ENCODE measurements around the gene LRG1.

The LRG1 gene

GRCh38 chr19:4503825-4504170, 36.0 kb downstream of the LRG1 start:
- no peak for DNase-seq (ENCODE audit: low read depth in 2 of 2)
- H3K4me3 ChIP-seq (replicated peaks in 1 of 2; ENCODE audit: low read depth in 2 of 2, low read length in 2 of 2), result no peak overlapping the region
- no peak for TF ChIP-seq CTCF (IDR thresholded peaks at IDR 0.05; ENCODE audit: low read depth, low read length)

- no peak for DNase-seq (ENCODE audit: low read depth in 2 of 2)
- H3K4me3 ChIP-seq (replicated peaks in 1 of 2; ENCODE audit: low read depth in 2 of 2, low read length in 2 of 2), result no peak overlapping the region
- TF ChIP-seq CTCF (IDR thresholded peaks at IDR 0.05; ENCODE audit: low read depth, low read length), result no peak
These were observed 36.6 kb downstream of the LRG1 start for GRCh38 chr19:4503132-4503824.

- no peak overlapping the region for H3K4me3 ChIP-seq (replicated peaks in 1 of 2; ENCODE audit: low read depth in 2 of 2, low read length in 2 of 2)
- no peak for TF ChIP-seq CTCF (IDR thresholded peaks at IDR 0.05; ENCODE audit: low read depth, low read length)
- DNase-seq (ENCODE audit: low read depth in 2 of 2), result no peak
These were observed 37.3 kb downstream of the LRG1 start for GRCh38 chr19:4502282-4503131.

- H3K4me3 ChIP-seq (replicated peaks in 1 of 2; ENCODE audit: low read depth in 2 of 2, low read length in 2 of 2), result no peak overlapping the region
- DNase-seq (ENCODE audit: low read depth in 2 of 2), result no peak
- no peak for TF ChIP-seq CTCF (IDR thresholded peaks at IDR 0.05; ENCODE audit: low read depth, low read length)
These were observed 38.1 kb downstream of the LRG1 start for GRCh38 chr19:4501691-4502090.

GRCh38 chr19:4500841-4501591, 38.8 kb downstream of the LRG1 start:
- no peak overlapping the region for H3K4me3 ChIP-seq (replicated peaks in 1 of 2; ENCODE audit: low read depth in 2 of 2, low read length in 2 of 2)
- no peak for TF ChIP-seq CTCF (IDR thresholded peaks at IDR 0.05; ENCODE audit: low read depth, low read length)
- no peak for DNase-seq (ENCODE audit: low read depth in 2 of 2)

GRCh38 chr19:4499855-4500254, 40.0 kb downstream of the LRG1 start:
- H3K4me3 ChIP-seq (replicated peaks in 1 of 2; ENCODE audit: low read depth in 2 of 2, low read length in 2 of 2), result no peak overlapping the region
- no peak for DNase-seq (ENCODE audit: low read depth in 2 of 2)
- no peak for TF ChIP-seq CTCF (IDR thresholded peaks at IDR 0.05; ENCODE audit: low read depth, low read length)
